ENCODE results near the gene SLC30A1.

DNA sequence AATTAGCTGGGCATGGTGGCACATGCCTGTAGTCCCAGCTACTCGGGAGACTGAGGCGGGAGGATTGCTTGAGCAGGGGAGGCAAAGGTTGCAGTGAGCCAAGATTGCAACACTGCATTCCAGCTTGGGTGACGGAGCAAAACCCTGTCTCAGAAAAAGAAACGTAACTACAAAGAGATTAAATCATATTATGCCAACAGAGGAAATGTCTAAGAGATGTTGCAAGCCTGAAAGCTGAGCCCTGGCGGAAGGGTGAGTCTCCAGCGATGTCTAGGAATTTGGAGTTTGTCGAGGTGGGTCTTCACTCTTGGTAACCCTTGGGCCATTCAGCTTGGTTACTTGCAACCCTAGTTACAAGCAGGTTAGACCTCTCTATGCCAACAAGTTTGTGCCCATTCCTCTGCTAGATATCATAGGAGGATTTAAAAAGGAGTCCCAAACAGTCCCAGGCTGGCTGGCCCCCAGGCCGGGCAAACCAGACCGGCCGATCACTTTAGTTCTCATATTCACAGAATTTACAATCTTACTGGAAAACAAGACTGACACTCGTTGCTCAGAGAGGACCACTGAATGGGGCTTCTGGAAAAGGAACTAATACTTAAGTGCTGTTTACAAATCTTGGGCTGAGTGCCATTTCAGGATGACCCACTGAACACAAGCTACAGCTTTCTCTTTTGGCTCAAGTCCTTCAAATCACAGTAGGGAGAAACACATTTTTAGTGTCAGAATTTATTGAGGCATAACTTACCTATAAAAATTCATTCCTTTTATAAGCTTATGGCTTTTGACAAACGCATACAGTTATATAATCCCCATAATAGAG, 27.1 kb downstream of the SLC30A1 start:
- TF ChIP-seq POLR2A (IDR thresholded peaks at IDR 0.05), result no peak
- TF ChIP-seq, protein P1, sequence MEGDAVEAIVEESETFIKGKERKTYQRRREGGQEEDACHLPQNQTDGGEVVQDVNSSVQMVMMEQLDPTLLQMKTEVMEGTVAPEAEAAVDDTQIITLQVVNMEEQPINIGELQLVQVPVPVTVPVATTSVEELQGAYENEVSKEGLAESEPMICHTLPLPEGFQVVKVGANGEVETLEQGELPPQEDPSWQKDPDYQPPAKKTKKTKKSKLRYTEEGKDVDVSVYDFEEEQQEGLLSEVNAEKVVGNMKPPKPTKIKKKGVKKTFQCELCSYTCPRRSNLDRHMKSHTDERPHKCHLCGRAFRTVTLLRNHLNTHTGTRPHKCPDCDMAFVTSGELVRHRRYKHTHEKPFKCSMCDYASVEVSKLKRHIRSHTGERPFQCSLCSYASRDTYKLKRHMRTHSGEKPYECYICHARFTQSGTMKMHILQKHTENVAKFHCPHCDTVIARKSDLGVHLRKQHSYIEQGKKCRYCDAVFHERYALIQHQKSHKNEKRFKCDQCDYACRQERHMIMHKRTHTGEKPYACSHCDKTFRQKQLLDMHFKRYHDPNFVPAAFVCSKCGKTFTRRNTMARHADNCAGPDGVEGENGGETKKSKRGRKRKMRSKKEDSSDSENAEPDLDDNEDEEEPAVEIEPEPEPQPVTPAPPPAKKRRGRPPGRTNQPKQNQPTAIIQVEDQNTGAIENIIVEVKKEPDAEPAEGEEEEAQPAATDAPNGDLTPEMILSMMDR (IDR thresholded peaks at IDR 0.05), result no peak
